OCI-LY7 (cell line): ENCODE measurements around the gene EXOC4. TPM values are rescaled to one million over a fixed set of nuclear protein-coding genes. Genes with fewer than 3 reads are reported as not detected.

Source experiments
- BruUV-seq: library from RNA; stranded (reverse); fragments of 400-500 nt; replicated peaks from 2 replicates; lab custom pipeline; 2021; lab: Mats Ljungman, UMichigan
- CTCF ChIA-PET: fragments of 300-600 bp; sonication (Branson Sonifier 250); formaldehyde crosslinking; loops from one replicate; lab custom pipeline; 2022; ENCODE audit warnings: antibody characterized with exemption; ENCODE audit not compliant: unreplicated experiment; lab: Charles Lee
- POLR2A ChIA-PET: fragments of 300-600 bp; sonication (Branson Sonifier 250); formaldehyde crosslinking; loops from one replicate; lab custom pipeline; 2022; ENCODE audit warnings: antibody characterized with exemption; lab: Charles Lee
- DNase-seq: peaks from one replicate; pipeline ENCODE4 v3.0.0-alpha.2; 2015; ENCODE audit warnings: low spot score
- H2AFZ ChIP-seq: fragments of 200-600 bp; sonication (generic), shearing (Covaris generic); 2 replicates; pipeline ENCODE4 v1.6.1; 2014; ENCODE audit warnings: mild to moderate bottlenecking, antibody characterized with exemption, low read length, moderate library complexity
- H3K27ac ChIP-seq: fragments of 200-600 bp; sonication (generic); 2 replicates; pipeline ENCODE4 v1.5.1; 2014; ENCODE audit warnings: mixed run types, low read depth, mild to moderate bottlenecking, moderate library complexity, low read length, inconsistent platforms; ENCODE audit not compliant: poor library complexity, severe bottlenecking
- H3K36me3 ChIP-seq: fragments of 200-600 bp; sonication (generic); 2 replicates; pipeline ENCODE4 v1.6.1; 2014; ENCODE audit warnings: mild to moderate bottlenecking, antibody characterized with exemption, low read length, moderate library complexity, mixed read lengths; ENCODE audit not compliant: insufficient read depth
- H3K4me1 ChIP-seq: fragments of 200-600 bp; sonication (generic); 2 replicates; pipeline ENCODE4 v1.5.1; 2014; ENCODE audit warnings: mild to moderate bottlenecking, low read length; ENCODE audit not compliant: insufficient read depth, poor library complexity, severe bottlenecking
- H3K4me2 ChIP-seq: fragments of 200-600 bp; sonication (generic); 2 replicates; pipeline ENCODE4 v1.6.1; 2014; ENCODE audit warnings: mild to moderate bottlenecking, low read length
- H3K4me3 ChIP-seq: fragments of 200-600 bp; sonication (generic); 2 replicates; pipeline ENCODE4 v1.5.1; 2014; ENCODE audit warnings: mild to moderate bottlenecking, low read depth, low read length; ENCODE audit not compliant: poor library complexity, severe bottlenecking
- H3K79me2 ChIP-seq: fragments of 200-600 bp; sonication (generic); 2 replicates; pipeline ENCODE4 v1.6.1; 2016; ENCODE audit warnings: low read depth, mild to moderate bottlenecking, low read length, moderate library complexity, mixed read lengths; ENCODE audit not compliant: insufficient read depth
- H3K9me2 ChIP-seq: fragments of 200-600 bp; sonication (generic); 2 replicates; pipeline ENCODE4 v1.6.1; 2016; ENCODE audit warnings: mild to moderate bottlenecking, low read length, mixed read lengths; ENCODE audit not compliant: insufficient read depth
- H3K9me3 ChIP-seq: fragments of 200-600 bp; sonication (generic); 2 replicates; pipeline ENCODE4 v1.6.1; 2014; ENCODE audit warnings: mild to moderate bottlenecking, mixed run types, low read length, mixed read lengths
- H4K20me1 ChIP-seq: fragments of 200-600 bp; sonication (generic); 2 replicates; pipeline ENCODE4 v1.6.1; 2014; ENCODE audit warnings: mild to moderate bottlenecking, antibody characterized with exemption, low read length, moderate library complexity, mixed read lengths; ENCODE audit not compliant: insufficient read depth
- EZH2phosphoT487 ChIP-seq: fragments of 200-600 bp; sonication (generic); IDR thresholded peaks from 2 replicates; pipeline ENCODE4 v1.6.1; 2018; ENCODE audit warnings: low read depth, borderline replicate concordance, mild to moderate bottlenecking, mixed run types, antibody characterized with exemption, low read length, moderate library complexity, mixed read lengths
- intact Hi-C: fragments of 100-400 bp; cut with micrococcal nuclease; formaldehyde crosslinking; loops from one replicate; pipeline ENCODE4 v1.10.0; 2022; ENCODE audit not compliant: unreplicated experiment
- total RNA-seq, 2 experiments: library from RNA; depleted of rRNA in 1 of 2; stranded (reverse); fragments of >200 nt in 1 of 2; shearing (Covaris generic) in 1 of 2; gene quantifications; 2 replicates each; pipeline ENCODE4 v1.2.3, GENCODE V29; 2014 to 2022
- TF ChIP-seq, protein P1 (sequence below): fragments of 200-600 bp; sonication (generic); conservative IDR thresholded peaks from 2 replicates; pipeline ENCODE4 v1.5.1; 2014; ENCODE audit warnings: mild to moderate bottlenecking, antibody characterized with exemption, low read length, moderate library complexity, mixed read lengths

EXOC4 gene
- total RNA-seq, 2 experiments from 2014 or later, result 75.1 to 93.2 TPM

GRCh38 chr7:134058521-134058920 is 805.6 kb downstream of the EXOC4 start:
- Histone ChIP-seq H2AFZ (no peak overlapping the region), H3K79me2 (no peaks in the 10 kb centered on the region), H4K20me1 (no peaks in the 10 kb centered on the region), H3K4me1 (peaks cover 21% of the 10 kb centered on the region), H3K4me2 (0 out of 2 replicates have a peak overlapping the region, but pooled peaks have one; percentile 35), H3K36me3 (no peaks in the 10 kb centered on the region), H3K9me3 (no peaks in the 10 kb centered on the region), H3K9me2 (no peaks in the 10 kb centered on the region), H3K4me3 (no peak overlapping the region), H3K27ac (no peak overlapping the region)
- intact Hi-C loops, result no loop called here
- CTCF ChIA-PET, result no interaction called here
- TF ChIP-seq, protein P1, sequence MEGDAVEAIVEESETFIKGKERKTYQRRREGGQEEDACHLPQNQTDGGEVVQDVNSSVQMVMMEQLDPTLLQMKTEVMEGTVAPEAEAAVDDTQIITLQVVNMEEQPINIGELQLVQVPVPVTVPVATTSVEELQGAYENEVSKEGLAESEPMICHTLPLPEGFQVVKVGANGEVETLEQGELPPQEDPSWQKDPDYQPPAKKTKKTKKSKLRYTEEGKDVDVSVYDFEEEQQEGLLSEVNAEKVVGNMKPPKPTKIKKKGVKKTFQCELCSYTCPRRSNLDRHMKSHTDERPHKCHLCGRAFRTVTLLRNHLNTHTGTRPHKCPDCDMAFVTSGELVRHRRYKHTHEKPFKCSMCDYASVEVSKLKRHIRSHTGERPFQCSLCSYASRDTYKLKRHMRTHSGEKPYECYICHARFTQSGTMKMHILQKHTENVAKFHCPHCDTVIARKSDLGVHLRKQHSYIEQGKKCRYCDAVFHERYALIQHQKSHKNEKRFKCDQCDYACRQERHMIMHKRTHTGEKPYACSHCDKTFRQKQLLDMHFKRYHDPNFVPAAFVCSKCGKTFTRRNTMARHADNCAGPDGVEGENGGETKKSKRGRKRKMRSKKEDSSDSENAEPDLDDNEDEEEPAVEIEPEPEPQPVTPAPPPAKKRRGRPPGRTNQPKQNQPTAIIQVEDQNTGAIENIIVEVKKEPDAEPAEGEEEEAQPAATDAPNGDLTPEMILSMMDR, result no peak
- TF ChIP-seq EZH2phosphoT487, result no peak
- BruUV-seq, result no TSS peak
- POLR2A ChIA-PET, result interaction anchor here (0.8 to 1.6 kb wide), 4 partner anchors 10 to 27 kb away, joined by 3 to 8 read pairs (median 3); no protein-coding TSS in a partner anchor
- DNase-seq, result no peak

- H3K36me3 ChIP-seq, result no peaks in the 10 kb centered on the region
- no TSS peak for BruUV-seq
- H3K9me2 ChIP-seq, result no peaks in the 10 kb centered on the region
- TF ChIP-seq EZH2phosphoT487, result no peak
- TF ChIP-seq, protein P1, result no peak
- peak overlapping the region; percentile 35; the same call in 1 of the 2 replicates for H3K4me2 ChIP-seq
- ChIA-PET POLR2A (interaction anchor here (0.8 to 1.6 kb wide), 3 partner anchors 12 to 26 kb away, joined by 3 to 8 read pairs (median 3); no protein-coding TSS in a partner anchor), CTCF (no interaction called here)
- no peak overlapping the region for H2AFZ ChIP-seq
- H3K4me1 ChIP-seq, result peaks cover 21% of the 10 kb centered on the region
- H3K4me3 ChIP-seq, result no peak overlapping the region
- H3K79me2 ChIP-seq, result no peaks in the 10 kb centered on the region
- no peaks in the 10 kb centered on the region for H3K9me3 ChIP-seq
- H4K20me1 ChIP-seq, result no peaks in the 10 kb centered on the region
- DNase-seq, result no peak
- no peak overlapping the region for H3K27ac ChIP-seq
- intact Hi-C loops, result no loop called here
These were observed 806.1 kb downstream of the EXOC4 start for GRCh38 chr7:134058980-134059379.

GRCh38 chr7:134059921-134060320 is 807.0 kb downstream of the EXOC4 start:
- peaks cover 21% of the 10 kb centered on the region for H3K4me1 ChIP-seq
- no peak for DNase-seq
- H3K27ac ChIP-seq, result no peak overlapping the region
- H3K36me3 ChIP-seq, result no peaks in the 10 kb centered on the region
- no peaks in the 10 kb centered on the region for H3K79me2 ChIP-seq
- ChIA-PET CTCF (no interaction called here), POLR2A (interaction anchor here (1.1 kb wide), 1 partner anchor 20 kb away, joined by 3 read pairs; no protein-coding TSS in a partner anchor)
- H3K9me2 ChIP-seq, result no peaks in the 10 kb centered on the region
- no peaks in the 10 kb centered on the region for H4K20me1 ChIP-seq
- TF ChIP-seq EZH2phosphoT487, result no peak
- TF ChIP-seq, protein P1, result no peak
- H3K4me2 ChIP-seq, result no peak overlapping the region
- H3K4me3 ChIP-seq, result no peak overlapping the region
- intact Hi-C loops, result no loop called here
- H3K9me3 ChIP-seq, result no peaks in the 10 kb centered on the region
- no TSS peak for BruUV-seq
- H2AFZ ChIP-seq, result no peak overlapping the region
